GM18907 (cell line): ENCODE data around the gene FURIN.
"Not testable (repeated sequence)": the region's sequence is repeated elsewhere in the genome, so short reads cannot be mapped to it uniquely, and the experiment has no call there.

Source experiments
- ATAC-seq: cut with Tn5 transposase; IDR thresholded peaks from one replicate; pipeline ENCODE4 v1.9.1; 2021; ENCODE audit warnings: mild to moderate bottlenecking, moderate library complexity; ENCODE audit not compliant: unreplicated experiment

The FURIN gene

DNA sequence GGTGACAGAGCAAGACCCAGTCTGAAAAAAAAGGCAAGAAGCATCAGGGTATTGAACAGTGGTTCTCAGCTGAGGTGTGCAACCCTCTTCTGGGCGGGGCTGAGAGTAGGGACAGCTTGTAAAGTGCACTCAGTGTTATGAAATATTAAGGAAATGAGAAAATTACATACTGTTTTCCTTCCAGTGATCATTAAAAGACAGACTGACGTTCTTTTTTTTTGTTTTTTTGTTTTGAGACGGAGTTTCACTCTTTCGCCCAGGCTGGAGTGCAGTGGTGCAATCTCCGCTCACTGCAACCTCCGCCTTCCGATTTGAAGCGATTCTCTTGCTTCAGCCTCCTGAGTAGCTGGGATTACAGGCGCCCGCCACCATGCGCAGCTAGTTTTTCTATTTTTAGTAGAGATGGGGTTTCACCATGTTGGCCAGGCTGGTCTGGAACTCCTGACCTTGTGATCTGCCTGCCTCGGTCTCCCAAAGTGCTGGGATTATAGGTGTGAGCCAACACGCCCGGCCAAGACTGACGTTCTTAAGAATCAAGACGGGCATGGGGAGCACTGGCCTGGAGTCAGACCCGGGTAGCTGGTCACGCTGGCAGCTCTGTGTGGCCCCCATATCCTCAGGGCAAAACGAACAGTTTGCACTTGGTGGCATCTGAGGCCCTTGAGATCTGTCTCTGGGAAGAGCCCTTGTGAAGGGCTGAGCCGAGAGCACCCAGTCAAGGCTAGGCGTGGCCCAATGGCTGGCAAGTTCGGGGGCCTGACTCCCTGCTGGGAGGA is 46.1 kb downstream of the FURIN start:
- no peak for ATAC-seq

DNA sequence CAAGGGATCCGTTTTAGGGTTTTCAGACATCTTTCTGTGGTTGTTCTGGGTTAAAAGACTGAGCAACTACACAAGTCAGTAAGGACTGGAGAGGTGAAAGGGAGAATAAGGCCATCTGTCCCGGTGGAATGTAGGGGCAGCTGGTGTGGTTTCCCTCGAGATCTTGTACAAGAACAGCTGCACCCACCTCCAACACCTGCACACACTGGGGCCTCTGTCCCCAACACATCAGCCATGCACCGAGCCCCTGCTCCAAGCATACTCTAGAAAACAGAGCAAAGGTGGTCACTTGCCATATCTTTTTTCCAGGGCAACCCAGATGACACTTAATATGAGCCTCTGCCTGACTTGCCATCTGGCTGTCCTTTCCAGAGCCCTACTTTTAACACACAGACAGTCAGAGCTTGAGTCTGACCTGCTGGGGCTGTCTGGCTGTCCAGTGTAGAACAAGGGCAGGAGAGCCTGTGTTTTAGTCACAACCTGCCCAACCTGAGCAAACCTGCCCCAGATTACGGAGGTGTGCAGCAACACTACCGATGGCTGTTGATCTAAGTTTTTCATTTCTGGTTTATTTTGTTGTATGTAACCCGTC is 46.9 kb downstream of the FURIN start:
- no peak for ATAC-seq

DNA sequence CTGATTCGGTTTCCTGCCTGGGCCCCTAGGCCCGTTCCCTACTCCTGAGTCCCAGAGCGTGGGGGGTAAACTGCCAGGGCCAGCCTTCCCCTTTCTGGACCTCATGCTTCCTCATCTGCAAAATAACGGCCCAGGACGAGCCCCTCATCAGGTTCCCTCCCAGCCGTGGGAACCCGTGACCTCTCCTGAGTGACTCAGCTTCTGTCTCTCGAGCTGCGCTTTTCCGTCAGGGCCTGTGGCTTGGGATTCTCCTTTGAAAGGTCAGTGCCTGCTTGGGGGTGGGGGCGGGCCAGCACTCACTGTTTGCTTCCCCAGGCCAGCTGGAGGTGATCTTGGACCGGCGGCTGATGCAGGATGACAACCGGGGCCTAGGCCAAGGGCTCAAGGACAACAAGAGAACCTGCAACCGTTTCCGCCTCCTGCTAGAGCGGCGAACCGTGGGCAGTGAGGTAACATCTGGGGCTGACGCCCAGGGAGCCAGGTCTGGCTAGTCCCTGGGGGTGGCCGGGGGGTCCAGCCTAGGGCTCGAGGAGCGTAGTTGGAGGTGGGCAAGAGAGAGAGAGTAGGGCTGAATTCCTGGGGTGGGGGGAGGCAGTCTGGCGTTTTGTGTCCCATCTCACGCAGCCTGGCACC is 47.5 kb downstream of the FURIN start:
- ATAC-seq = no peak

GRCh38 chr15:90916461-90916860 is 48.1 kb downstream of the FURIN start:
- ATAC-seq = no peak

DNA sequence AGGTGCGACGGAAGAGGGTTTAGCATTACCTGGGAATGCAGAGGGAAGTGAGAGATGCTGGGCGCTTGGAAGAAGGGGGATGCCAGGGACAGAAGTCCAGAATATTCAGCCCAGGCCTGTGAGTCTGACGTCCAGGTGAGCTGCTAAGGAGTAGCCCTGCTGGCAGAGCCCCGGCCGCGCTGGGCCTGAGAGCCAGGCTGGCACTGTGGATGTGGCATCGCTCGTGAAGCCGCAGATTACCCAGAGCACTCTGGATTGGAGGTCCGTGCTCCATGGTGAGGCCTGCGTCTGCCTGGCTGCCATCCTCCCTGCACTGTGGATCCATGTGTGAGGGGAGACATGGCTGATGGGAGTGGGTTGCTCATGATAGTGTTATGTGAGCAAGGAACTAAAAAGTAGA is 49.2 kb downstream of the FURIN start:
- ATAC-seq = no peak

GRCh38 chr15:90918034-90918788 is 49.8 kb downstream of the FURIN start:
- ATAC-seq = no peak

DNA sequence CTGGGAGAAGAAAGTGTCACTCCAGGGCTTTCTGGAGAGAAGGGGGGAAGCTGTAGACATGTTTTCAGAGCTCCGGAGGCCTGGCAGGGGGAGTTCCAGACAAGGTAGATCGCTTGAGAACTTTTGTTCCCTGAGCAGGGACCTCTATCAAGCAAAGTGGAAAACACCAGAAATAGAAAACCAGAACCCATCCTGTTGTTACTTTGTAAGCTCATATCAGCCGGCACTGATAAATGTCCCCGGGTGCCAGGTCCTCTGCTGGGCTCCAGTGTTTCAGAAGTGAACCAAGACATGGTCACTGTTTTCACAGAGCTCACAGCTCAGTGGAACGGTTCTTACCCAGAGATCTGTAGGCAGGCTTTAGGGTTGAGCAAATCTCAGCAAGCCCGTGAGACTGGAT is 50.4 kb downstream of the FURIN start:
- no peak for ATAC-seq

GRCh38 chr15:90921887-90922286 is 53.5 kb downstream of the FURIN start:
- ATAC-seq = no peak

DNA sequence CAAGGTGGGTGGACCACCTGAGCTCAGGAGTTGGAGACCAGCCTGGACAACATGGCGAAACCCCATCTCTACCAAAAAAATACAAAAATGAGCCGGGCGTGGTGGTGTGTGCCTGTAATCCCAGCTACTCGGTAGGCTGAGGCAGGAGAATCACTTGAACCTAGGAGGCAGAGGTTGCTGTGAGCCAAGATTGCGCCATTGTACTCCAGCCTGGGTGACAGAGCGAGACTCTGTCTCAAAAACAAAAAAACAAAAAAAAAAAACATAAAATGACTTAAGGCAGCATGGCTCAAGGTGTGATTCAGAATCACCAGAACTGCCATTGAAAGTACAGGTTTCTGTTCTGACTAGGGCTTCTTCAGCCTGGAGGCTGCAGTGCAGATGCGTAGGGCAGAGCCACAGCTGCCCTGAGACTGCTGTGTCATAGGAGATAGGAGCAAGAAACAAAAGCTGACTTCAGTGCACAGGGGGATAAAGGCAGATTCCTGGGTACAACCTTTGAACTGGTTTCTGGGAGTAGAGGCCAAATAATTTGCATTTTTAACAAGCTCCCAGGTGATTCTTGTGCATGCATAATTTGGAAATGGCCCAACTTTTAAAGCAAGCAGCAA is 54.4 kb downstream of the FURIN start:
- peak; percentile 65 for ATAC-seq

GRCh38 chr15:90924375-90924774 is 56.0 kb downstream of the FURIN start:
- ATAC-seq = peak; percentile 74

GRCh38 chr15:90926766-90927165 is 58.4 kb downstream of the FURIN start:
- not testable (repeated sequence) for ATAC-seq

DNA sequence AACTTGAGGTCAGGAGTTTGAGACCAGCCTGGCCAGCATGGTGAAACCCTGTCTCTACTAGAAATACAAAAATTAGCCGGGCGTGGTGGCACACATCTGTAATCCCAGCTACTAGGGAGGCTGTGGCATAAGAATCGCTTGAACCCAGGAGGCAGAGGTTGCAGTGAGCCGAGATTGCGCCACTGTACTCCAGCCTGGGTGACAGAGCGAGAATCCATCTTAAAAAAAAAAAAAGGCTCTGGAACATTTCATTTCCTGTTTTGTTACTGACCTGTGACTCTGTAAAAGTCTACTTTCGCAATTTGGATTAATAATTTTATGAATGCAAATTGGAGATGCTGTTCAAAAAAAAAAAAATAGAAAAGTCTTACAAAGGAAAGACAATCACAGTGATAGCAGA is 59.7 kb downstream of the FURIN start:
- not testable (repeated sequence) for ATAC-seq

GRCh38 chr15:90929246-90930019 is 61.0 kb downstream of the FURIN start:
- ATAC-seq = no peak

GRCh38 chr15:90930861-90931574 is 62.6 kb downstream of the FURIN start:
- ATAC-seq = no peak

DNA sequence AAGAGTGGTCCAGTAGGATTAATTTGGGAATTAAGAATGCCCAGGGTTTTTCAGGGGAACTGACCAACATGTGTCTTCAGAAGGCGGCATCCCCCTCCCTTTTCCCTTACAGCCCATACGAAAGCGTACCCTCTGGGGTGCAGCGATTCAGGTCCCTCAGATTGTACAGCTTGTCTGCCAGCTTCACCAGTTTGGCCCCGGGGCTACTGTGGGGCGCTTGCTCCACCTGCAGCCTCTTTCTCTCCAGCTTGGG is 63.1 kb downstream of the FURIN start:
- ATAC-seq = no peak

DNA sequence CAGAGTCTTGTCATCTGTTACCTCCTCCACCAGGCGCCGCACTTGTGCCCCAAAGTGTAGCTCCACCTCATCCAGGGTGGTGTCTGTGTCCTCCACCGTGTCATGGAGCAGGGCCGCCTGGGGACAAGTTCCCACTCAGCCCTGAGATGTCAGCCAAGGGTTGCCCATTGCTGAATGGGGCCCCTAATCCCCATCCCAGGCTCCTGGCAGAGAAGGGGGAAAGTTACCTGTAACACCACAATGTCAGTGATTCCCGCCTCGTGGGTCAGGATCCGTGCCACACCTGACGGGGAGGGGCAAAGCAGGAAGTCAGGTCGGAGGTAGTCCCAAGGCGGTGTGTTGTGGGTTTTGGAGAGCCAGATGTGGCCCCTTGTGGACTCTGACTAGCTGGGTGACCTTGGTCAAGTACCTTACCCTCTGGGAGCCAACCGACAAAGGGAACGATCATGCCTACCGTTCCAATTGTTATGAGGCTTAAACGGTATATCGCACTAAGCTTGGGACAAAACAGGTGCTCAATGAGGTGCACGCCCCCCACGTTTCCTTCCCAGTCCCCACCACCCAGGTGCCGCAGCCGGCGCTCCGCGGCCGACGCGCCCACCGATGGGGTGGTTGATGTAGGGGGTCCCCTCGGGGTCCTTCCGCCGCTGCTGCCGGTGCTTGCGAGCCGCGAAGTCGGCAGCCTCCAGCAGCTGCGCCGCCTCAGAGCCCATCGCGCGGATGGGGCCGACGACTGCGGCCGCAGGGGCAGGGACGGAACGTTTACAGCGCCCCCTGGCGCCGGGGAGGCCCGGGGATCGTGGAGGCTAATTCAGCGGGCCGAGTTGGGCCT is 63.7 kb downstream of the FURIN start, which contains the start of gene HDDC3:
HDDC3 (minus strand) TSS at position 722 of the 832 bp plus-strand sequence; CDS start at position 713, 9 bp downstream.
- peak; percentile 54 for ATAC-seq

DNA sequence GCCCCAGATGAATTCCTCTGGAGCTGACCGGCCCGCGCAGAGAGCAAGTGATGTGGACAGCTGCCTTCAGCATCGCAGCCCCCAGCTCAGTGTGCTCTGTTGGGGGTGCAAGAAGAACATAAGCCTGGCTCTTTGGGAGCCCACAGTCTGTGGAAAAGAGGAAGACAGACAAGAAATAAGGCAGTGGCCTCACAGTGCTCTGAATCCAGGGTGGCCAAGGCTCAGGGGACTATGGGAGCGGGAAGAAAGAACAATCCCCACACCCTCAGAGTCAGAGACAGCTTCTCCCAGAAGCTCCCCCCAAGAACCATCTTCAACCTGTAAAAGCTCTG is 64.2 kb downstream of the FURIN start:
- no peak for ATAC-seq
